Activated naive CD8-positive, alpha-beta T cell treated with anti-CD3 and anti-CD28 coated beads for 36 hours (primary cell): ENCODE data around the gene PARD6G. TPM values are rescaled to one million over a fixed set of nuclear protein-coding genes. Genes with fewer than 3 reads are reported as not detected.
"Not testable (repeated sequence)": the region's sequence is repeated elsewhere in the genome, so short reads cannot be mapped to it uniquely, and the experiment has no call there.

Source experiments
- DNase-seq: peaks from one replicate; pipeline ENCODE4 v3.0.0; 2021
- H3K27ac Mint-ChIP-seq: one replicate; pipeline ENCODE4 v1.8.0; 2022; ENCODE audit warnings: mild to moderate bottlenecking, moderate library complexity, mixed read lengths
- H3K27me3 Mint-ChIP-seq: one replicate; pipeline ENCODE4 v1.8.0; 2022; ENCODE audit warnings: mild to moderate bottlenecking, mixed read lengths
- H3K36me3 Mint-ChIP-seq: one replicate; pipeline ENCODE4 v1.8.0; 2021; ENCODE audit warnings: mild to moderate bottlenecking, mixed read lengths
- H3K4me1 Mint-ChIP-seq: one replicate; pipeline ENCODE4 v1.8.0; 2021; ENCODE audit warnings: mixed read lengths
- H3K4me3 Mint-ChIP-seq: one replicate; pipeline ENCODE4 v1.8.0; 2022; ENCODE audit warnings: mild to moderate bottlenecking, moderate library complexity, mixed read lengths
- H3K9me3 Mint-ChIP-seq: one replicate; pipeline ENCODE4 v1.8.0; 2022; ENCODE audit warnings: mixed read lengths
- total RNA-seq, 2 experiments: library from RNA; stranded (reverse); gene quantifications; one replicate each; pipeline ENCODE4 v1.2.3, GENCODE V29; 2021

Gene PARD6G
- total RNA-seq, 2 experiments from 2014 or later, result 0.21 to 0.26 TPM

DNA sequence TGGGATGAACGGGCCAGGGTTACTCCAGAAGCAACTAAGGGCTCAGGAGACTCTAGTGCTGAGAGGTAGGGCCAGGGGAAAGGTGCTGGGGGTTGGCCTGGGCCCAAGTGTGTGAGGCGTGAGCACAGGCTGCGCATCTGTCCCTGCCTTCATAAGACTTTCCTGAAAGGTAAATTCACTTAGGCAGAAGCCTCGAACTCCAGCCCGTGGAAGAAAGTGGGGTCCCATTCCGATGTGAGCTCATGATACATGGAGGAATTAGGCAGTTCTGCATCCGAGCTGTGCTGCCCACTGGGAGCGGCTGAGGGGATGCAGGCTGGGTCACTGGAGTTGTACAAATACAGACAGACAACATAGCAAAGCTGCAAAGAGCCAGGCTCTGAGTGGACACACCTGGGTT is 16.2 kb downstream of the PARD6G start:
- Mint-ChIP-seq H3K27ac (no peak overlapping the region), H3K27me3 (peaks cover 9% of the 10 kb centered on the region), H3K36me3 (no peaks in the 10 kb centered on the region), H3K9me3 (no peaks in the 10 kb centered on the region), H3K4me1 (no peaks in the 10 kb centered on the region), H3K4me3 (no peak overlapping the region)
- no peak for DNase-seq

- DNase-seq, result no peak
- H3K36me3 Mint-ChIP-seq, result no peaks in the 10 kb centered on the region
These were observed 17.3 kb downstream of the PARD6G start for GRCh38 chr18:80229766-80230745.

DNA sequence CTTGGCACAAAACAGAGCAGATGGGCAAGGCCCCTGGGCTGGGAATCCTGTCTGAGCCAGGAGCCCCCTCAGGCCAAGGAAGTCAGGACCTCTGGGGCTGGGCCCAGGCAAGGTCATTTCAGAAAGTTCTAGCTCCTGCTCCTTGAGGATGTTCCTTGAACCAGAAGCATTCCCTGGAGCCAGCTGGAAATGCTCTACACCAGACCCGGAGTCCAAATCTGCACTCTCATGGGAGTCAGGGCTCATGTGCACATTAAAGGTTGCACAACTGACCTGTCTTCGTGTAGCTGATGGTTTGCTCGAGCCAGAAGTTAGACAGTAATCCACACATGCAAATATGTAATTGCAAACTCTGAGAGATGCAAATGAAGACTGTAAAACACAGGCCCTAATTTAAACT is 18.0 kb downstream of the PARD6G start:
- no peak overlapping the region for H3K4me3 Mint-ChIP-seq
- H3K9me3 Mint-ChIP-seq, result no peaks in the 10 kb centered on the region
- H3K27ac Mint-ChIP-seq, result no peak overlapping the region
- H3K4me1 Mint-ChIP-seq, result no peaks in the 10 kb centered on the region
- DNase-seq, result no peak
- no peaks in the 10 kb centered on the region for H3K36me3 Mint-ChIP-seq
- peaks cover 7% of the 10 kb centered on the region for H3K27me3 Mint-ChIP-seq

More at GRCh38 chr18:80229766-80230745, 17.3 kb downstream of the PARD6G start:
- H3K27ac Mint-ChIP-seq, result no peak overlapping the region
- peaks cover 9% of the 10 kb centered on the region for H3K27me3 Mint-ChIP-seq
- H3K4me3 Mint-ChIP-seq, result no peak overlapping the region
- no peaks in the 10 kb centered on the region for H3K4me1 Mint-ChIP-seq
- no peaks in the 10 kb centered on the region for H3K9me3 Mint-ChIP-seq

- DNase-seq, result no peak
- no peaks in the 10 kb centered on the region for H3K36me3 Mint-ChIP-seq
- no peak overlapping the region for H3K27ac Mint-ChIP-seq
- H3K9me3 Mint-ChIP-seq, result no peaks in the 10 kb centered on the region
- no peak overlapping the region for H3K4me3 Mint-ChIP-seq
- H3K4me1 Mint-ChIP-seq, result no peaks in the 10 kb centered on the region
- H3K27me3 Mint-ChIP-seq, result peaks cover 3% of the 10 kb centered on the region
These were observed 19.1 kb downstream of the PARD6G start for GRCh38 chr18:80228051-80228848.

GRCh38 chr18:80227472-80227871 is 19.8 kb downstream of the PARD6G start:
- no peak overlapping the region for H3K4me3 Mint-ChIP-seq
- no peaks in the 10 kb centered on the region for H3K36me3 Mint-ChIP-seq
- H3K9me3 Mint-ChIP-seq, result no peaks in the 10 kb centered on the region
- no peak overlapping the region for H3K27ac Mint-ChIP-seq
- H3K4me1 Mint-ChIP-seq, result no peaks in the 10 kb centered on the region
- H3K27me3 Mint-ChIP-seq, result peaks cover 3% of the 10 kb centered on the region
- DNase-seq, result no peak

GRCh38 chr18:80225685-80226084 is 21.6 kb downstream of the PARD6G start:
- Mint-ChIP-seq H3K4me1 (no peaks in the 10 kb centered on the region), H3K36me3 (no peaks in the 10 kb centered on the region), H3K4me3 (no peak overlapping the region), H3K9me3 (no peaks in the 10 kb centered on the region), H3K27ac (no peak overlapping the region), H3K27me3 (peaks cover 7% of the 10 kb centered on the region)
- no peak for DNase-seq

GRCh38 chr18:80223581-80224148 is 23.6 kb downstream of the PARD6G start:
- no peak for DNase-seq
- Mint-ChIP-seq H3K4me1 (no peaks in the 10 kb centered on the region), H3K9me3 (no peaks in the 10 kb centered on the region), H3K27me3 (peaks cover 7% of the 10 kb centered on the region), H3K4me3 (no peak overlapping the region), H3K27ac (no peak overlapping the region), H3K36me3 (no peaks in the 10 kb centered on the region)

GRCh38 chr18:80219488-80219887 is 27.8 kb downstream of the PARD6G start:
- H3K4me3 Mint-ChIP-seq, H3K4me1 Mint-ChIP-seq, H3K27ac Mint-ChIP-seq, DNase-seq, H3K27me3 Mint-ChIP-seq, H3K36me3 Mint-ChIP-seq, H3K9me3 Mint-ChIP-seq: not testable (repeated sequence)

- no peak overlapping the region for H3K4me3 Mint-ChIP-seq
- peaks cover 1% of the 10 kb centered on the region for H3K36me3 Mint-ChIP-seq
- H3K27me3 Mint-ChIP-seq, result peaks cover 17% of the 10 kb centered on the region
- peaks cover 2% of the 10 kb centered on the region for H3K9me3 Mint-ChIP-seq
- H3K4me1 Mint-ChIP-seq, result no peaks in the 10 kb centered on the region
- no peak overlapping the region for H3K27ac Mint-ChIP-seq
- no peak for DNase-seq
These were observed 28.7 kb downstream of the PARD6G start for GRCh38 chr18:80218341-80219227.

DNA sequence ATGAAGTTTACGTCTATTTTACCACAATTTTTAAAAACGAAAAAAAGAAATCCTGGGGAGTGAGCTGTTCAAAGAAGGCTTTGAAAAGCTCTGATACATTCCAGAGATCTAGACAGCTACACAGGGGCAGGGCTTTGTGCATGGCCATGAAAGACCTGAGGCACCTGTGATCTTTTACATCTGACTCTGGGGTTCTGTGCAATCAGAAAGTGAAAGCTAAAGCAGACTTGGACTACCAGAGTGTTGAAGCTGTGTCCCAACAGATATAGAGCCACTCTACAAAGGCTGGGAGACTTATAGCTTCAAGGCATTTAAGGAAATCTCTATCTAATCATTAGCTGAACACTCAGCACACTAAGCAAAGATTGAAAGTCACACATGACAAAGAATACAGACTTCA is 34.1 kb downstream of the PARD6G start:
- H3K9me3 Mint-ChIP-seq, result peaks cover 5% of the 10 kb centered on the region
- no peak for DNase-seq

DNA sequence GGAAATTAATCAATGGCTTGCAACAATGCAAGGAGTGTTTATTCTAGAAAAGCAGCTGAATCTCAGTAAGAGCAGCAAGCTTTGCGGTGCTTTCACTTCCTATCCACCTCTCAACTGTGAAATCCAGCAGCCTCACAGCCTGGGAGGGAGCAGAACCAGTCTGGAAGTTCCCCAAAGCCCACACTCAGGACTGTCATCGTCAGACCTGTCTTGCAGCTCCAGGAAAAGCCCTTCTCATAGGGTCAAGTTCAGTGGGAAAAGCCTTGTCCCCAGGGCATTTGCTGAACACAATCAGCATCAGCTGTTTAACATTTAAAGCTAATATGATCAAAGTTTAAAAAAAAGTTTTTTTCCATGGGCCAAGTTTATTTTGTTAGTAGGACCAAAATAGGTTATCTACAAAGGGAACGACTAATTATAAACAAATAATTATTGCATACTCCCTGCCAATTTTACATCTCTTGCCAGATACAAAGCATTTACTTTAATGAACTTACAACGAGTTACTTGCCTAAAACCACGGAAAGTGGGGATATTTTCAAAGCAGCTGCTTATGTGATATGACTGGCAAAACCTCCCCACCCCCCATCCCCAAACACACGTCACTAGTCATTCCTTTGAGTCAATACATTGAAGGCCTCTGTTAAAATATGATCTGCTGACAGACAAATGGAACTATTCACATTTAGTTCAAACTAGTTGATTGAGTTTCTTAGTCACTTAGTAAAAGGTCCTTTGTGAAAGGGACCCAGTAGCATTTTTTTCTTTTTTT is 36.8 kb downstream of the PARD6G start:
- Mint-ChIP-seq H3K4me1 (no peaks in the 10 kb centered on the region), H3K4me3 (no peak overlapping the region), H3K27ac (no peak overlapping the region), H3K36me3 (peaks cover 3% of the 10 kb centered on the region), H3K27me3 (peaks cover 34% of the 10 kb centered on the region), H3K9me3 (peaks cover 5% of the 10 kb centered on the region)
- DNase-seq, result no peak

More for the DNA sequence above, 34.1 kb downstream of the PARD6G start:
- H3K36me3 Mint-ChIP-seq, result peaks cover 3% of the 10 kb centered on the region
- H3K4me3 Mint-ChIP-seq, result no peak overlapping the region
- H3K27me3 Mint-ChIP-seq, result peaks cover 31% of the 10 kb centered on the region
- H3K27ac Mint-ChIP-seq, result no peak overlapping the region
- H3K4me1 Mint-ChIP-seq, result no peaks in the 10 kb centered on the region

GRCh38 chr18:80208620-80209019 is 38.7 kb downstream of the PARD6G start:
- DNase-seq, result no peak
- Mint-ChIP-seq H3K27ac (no peak overlapping the region), H3K27me3 (peaks cover 34% of the 10 kb centered on the region), H3K4me3 (no peak overlapping the region), H3K4me1 (peaks cover 2% of the 10 kb centered on the region), H3K9me3 (peaks cover 2% of the 10 kb centered on the region), H3K36me3 (peaks cover 2% of the 10 kb centered on the region)

GRCh38 chr18:80205294-80205693 is 42.0 kb downstream of the PARD6G start:
- Mint-ChIP-seq H3K4me3 (no peak overlapping the region), H3K27me3 (peaks cover 36% of the 10 kb centered on the region), H3K4me1 (peaks cover 9% of the 10 kb centered on the region), H3K36me3 (no peaks in the 10 kb centered on the region), H3K27ac (no peak overlapping the region), H3K9me3 (no peaks in the 10 kb centered on the region)
- DNase-seq, result no peak

GRCh38 chr18:80204142-80204541 is 43.2 kb downstream of the PARD6G start:
- Mint-ChIP-seq H3K4me1 (peaks cover 9% of the 10 kb centered on the region), H3K4me3 (no peak overlapping the region), H3K9me3 (no peaks in the 10 kb centered on the region), H3K27ac (no peak overlapping the region), H3K36me3 (no peaks in the 10 kb centered on the region), H3K27me3 (peaks cover 39% of the 10 kb centered on the region)
- no peak for DNase-seq
